ENCODE results near the gene CDAN1.
"Not testable (repeated sequence)": the region's sequence is repeated elsewhere in the genome, so short reads cannot be mapped to it uniquely, and the experiment has no call there.

Gene CDAN1

GRCh38 chr15:42736793-42737528, at the start of gene CDAN1:
CDAN1 (minus strand) TSS chr15:42737128; CDS start chr15:42737102, 26 bp downstream.
- DNase-seq (ENCODE audit: low read depth) = peak; percentile 92

GRCh38 chr15:42785569-42785968, 48.6 kb upstream of the CDAN1 start:
- DNase-seq (ENCODE audit: low read depth) = no peak

GRCh38 chr15:42784705-42785104, 47.8 kb upstream of the CDAN1 start:
- DNase-seq (ENCODE audit: low read depth) = no peak

GRCh38 chr15:42782716-42783115, 45.8 kb upstream of the CDAN1 start:
- DNase-seq (ENCODE audit: low read depth) = no peak

- no peak for DNase-seq (ENCODE audit: low read depth)
These were observed 38.5 kb upstream of the CDAN1 start for GRCh38 chr15:42775416-42775815.

- no peak for DNase-seq (ENCODE audit: low read depth)
These were observed 36.0 kb upstream of the CDAN1 start for GRCh38 chr15:42772901-42773300.

- DNase-seq (ENCODE audit: low read depth) = no peak
These were observed 35.2 kb upstream of the CDAN1 start for GRCh38 chr15:42772144-42772543.

- not testable (repeated sequence) for DNase-seq (ENCODE audit: low read depth)
These were observed 29.2 kb upstream of the CDAN1 start for GRCh38 chr15:42766109-42766508.

- DNase-seq (ENCODE audit: low read depth) = not testable (repeated sequence)
These were observed 27.3 kb upstream of the CDAN1 start for GRCh38 chr15:42764154-42764731.

GRCh38 chr15:42761813-42762212, 24.9 kb upstream of the CDAN1 start:
- not testable (repeated sequence) for DNase-seq (ENCODE audit: low read depth)

- no peak for DNase-seq (ENCODE audit: low read depth)
These were observed 23.8 kb upstream of the CDAN1 start for GRCh38 chr15:42760759-42761158.

- DNase-seq (ENCODE audit: low read depth) = no peak
These were observed 22.2 kb upstream of the CDAN1 start for GRCh38 chr15:42759093-42759492.

GRCh38 chr15:42750306-42750705, 13.4 kb upstream of the CDAN1 start:
- DNase-seq (ENCODE audit: low read depth) = no peak

- DNase-seq (ENCODE audit: low read depth) = no peak
These were observed 12.3 kb upstream of the CDAN1 start for GRCh38 chr15:42749266-42749665.

GRCh38 chr15:42744195-42744594, 7.3 kb upstream of the CDAN1 start:
- no peak for DNase-seq (ENCODE audit: low read depth)

GRCh38 chr15:42742149-42742548, 5.2 kb upstream of the CDAN1 start:
- DNase-seq (ENCODE audit: low read depth) = no peak

GRCh38 chr15:42741710-42742109, 4.8 kb upstream of the CDAN1 start:
- DNase-seq (ENCODE audit: low read depth) = no peak

GRCh38 chr15:42737529-42738328, 801 bp upstream of the CDAN1 start:
- DNase-seq (ENCODE audit: low read depth) = no peak

- no peak for DNase-seq (ENCODE audit: low read depth)
These were observed 643 bp downstream of the CDAN1 start for GRCh38 chr15:42736178-42736792.

- DNase-seq (ENCODE audit: low read depth) = no peak
These were observed 1.4 kb downstream of the CDAN1 start for GRCh38 chr15:42735382-42736165.

GRCh38 chr15:42734076-42734672, 2.8 kb downstream of the CDAN1 start:
- no peak for DNase-seq (ENCODE audit: low read depth)

Measured in stimulated activated CD8-positive, alpha-beta memory T cell treated with anti-CD3 and anti-CD28 coated beads, Interleukin-4, amount 100 ng/mL, for 24 hours (primary cell).